Measurements from ENCODE around the gene CERS5. TPM values are rescaled to one million over a fixed set of nuclear protein-coding genes. Genes with fewer than 3 reads are reported as not detected.

CERS5 gene
- total and polyA plus RNA-seq, 10 of the 15 experiments (the other 5 are each of a cell fraction or from before 2014, with no cell fraction given), result 6.8 to 50.1 (median 31.8) TPM

GRCh38 chr12:50167049-50167828 lies at the start of gene CERS5 (continued):
- TF ChIP-seq PML (IDR thresholded peaks at IDR 0.05; ENCODE audit: low read length) (no peak), CEBPB (IDR thresholded peaks at IDR 0.05; ENCODE audit: borderline replicate concordance in 1 of 2, low read depth in 2 of 2, low read length in 2 of 2) (no peak), SREBF1 (IDR thresholded peaks at IDR 0.05; ENCODE audit: low read length) (no peak), GATAD2B (conservative IDR thresholded peaks at IDR 0.05; ENCODE audit: low read depth) (peak; percentile 89), ZNF207 (IDR thresholded peaks at IDR 0.05; ENCODE audit: borderline replicate concordance) (peak; percentile 58; the same call in 1 of the 2 replicates), EZH2 (IDR thresholded peaks at IDR 0.05; ENCODE audit: borderline replicate concordance, control insufficient read depth, low read depth, low read length) (no peak), PRDM15 (CRISPR knock-in tag; IDR thresholded peaks at IDR 0.05) (no peak), SRF (IDR thresholded peaks at IDR 0.05; ENCODE audit: low read depth in 2 of 2, low read length in 2 of 2) (0 out of 4 replicates have a peak, but pooled peaks of 1 of the 2 experiments have one; percentile 17), NR2C1 (IDR thresholded peaks at IDR 0.05) (no peak), POLR2AphosphoS2 (IDR thresholded peaks at IDR 0.05; ENCODE audit: low read depth, low read length) (0 out of 2 replicates have a peak, but pooled peaks have one; percentile 60), ATF3 (IDR thresholded peaks at IDR 0.05; ENCODE audit: borderline replicate concordance, extremely low read depth, low read depth, low read length) (no peak), MAX (IDR thresholded peaks at IDR 0.05; ENCODE audit: low read depth, low read length) (no peak), CHD1 (IDR thresholded peaks at IDR 0.05; ENCODE audit: low read depth, low read length) (0 out of 2 replicates have a peak, but pooled peaks have one; percentile 77), NFYA (IDR thresholded peaks at IDR 0.05; ENCODE audit: borderline replicate concordance, low read depth, low read length) (no peak), ESRRA (IDR thresholded peaks at IDR 0.05; ENCODE audit: low read length) (no peak), MXI1 (IDR thresholded peaks at IDR 0.05; ENCODE audit: low read depth, low read length) (peak; percentile 76), IRF5 (IDR thresholded peaks at IDR 0.05; ENCODE audit: borderline replicate concordance) (no peak), TCF7 (IDR thresholded peaks at IDR 0.05; ENCODE audit: borderline replicate concordance) (no peak), ZNF384 (IDR thresholded peaks at IDR 0.05; ENCODE audit: borderline replicate concordance, low read depth, low read length) (no peak), NRF1 (conservative IDR thresholded peaks at IDR 0.05; ENCODE audit: low read depth, low read length) (no peak; the same call in 1 of the 2 replicates), HDGF (IDR thresholded peaks at IDR 0.05) (peak; percentile 98), CBFB (IDR thresholded peaks at IDR 0.05; ENCODE audit: low read depth) (0 out of 2 replicates have a peak, but pooled peaks have one; percentile 37), EP300 (IDR thresholded peaks at IDR 0.05; ENCODE audit: borderline replicate concordance in 1 of 2, control insufficient read depth in 1 of 2, low read depth in 2 of 2, low read length in 2 of 2) (peak in 1 of 2 experiments; percentile 22; a peak in 1 of 4 replicates)
